H1 (cell line): Measurements from ENCODE around the gene PTCHD1. TPM values are rescaled to one million over a fixed set of nuclear protein-coding genes. Genes with fewer than 3 reads are reported as not detected.
A peak's percentile ranks its signal among the peaks of the same experiment; 100 is the strongest.

ENCODE experiments used
- CBX5 ChIP-seq: fragments of 300-800, 300-1000 bp; sonication (generic); IDR thresholded peaks from 2 replicates; pipeline ENCODE4 v1.7.1; 2016; ENCODE audit warnings: antibody characterized with exemption, low read length, low read depth
- FOSL1 ChIP-seq: IDR thresholded peaks from 2 replicates; pipeline ENCODE4 v1.6.1; 2011; ENCODE audit warnings: mild to moderate bottlenecking, low read depth, low read length, moderate library complexity; ENCODE audit not compliant: insufficient read depth
- MAFK ChIP-seq: IDR thresholded peaks from 2 replicates; pipeline ENCODE4 v1.6.1; 2012; ENCODE audit warnings: low read depth, mild to moderate bottlenecking, improper control_type of control experiment, low read length
- NANOG ChIP-seq: IDR thresholded peaks from 2 replicates; pipeline ENCODE4 v1.6.1; 2011; ENCODE audit warnings: low read length, low read depth, mild to moderate bottlenecking, inconsistent platforms; ENCODE audit not compliant: insufficient read depth, poor library complexity, severe bottlenecking
- SP1 ChIP-seq: IDR thresholded peaks from 2 replicates; pipeline ENCODE4 v1.6.1; 2011; ENCODE audit warnings: low read depth, low read length
- SP2 ChIP-seq: IDR thresholded peaks from 2 replicates; pipeline ENCODE4 v1.6.1; 2012; ENCODE audit warnings: mild to moderate bottlenecking, low read length, inconsistent platforms
- USF2 ChIP-seq: IDR thresholded peaks from 2 replicates; pipeline ENCODE4 v1.6.1; 2011; ENCODE audit warnings: low read length, improper control_type of control experiment
- polyA plus RNA-seq, 7 experiments: library from polyadenylated mRNA; depleted of rRNA in 3 of 7; stranded (reverse) in 5 of 7; unstranded in 2 of 7; fragments of >200 nt in 5 of 7; fragments of 200-250 nt in 2 of 7; gene quantifications; 1 replicate in 5 of 7; 2 replicates in 1 of 7; 4 replicates in 1 of 7; pipeline versions ENCODE4 v1.2.1 to v1.2.3, GENCODE V29; 2011 to 2013; ENCODE audit warnings: missing spikeins in 2 of 7, mixed read lengths in 2 of 7
- total RNA-seq: library from RNA; stranded (reverse); fragmentation: NEBNext Ultra II Directional; extraction: Animal tissue kit (Norgen Biotek cat#: 25700); gene quantifications from 2 replicates; pipeline ENCODE4 v1.2.1, GENCODE V29; 2021

PTCHD1 gene
- total and polyA plus RNA-seq, 2 of the 8 experiments (the other 6 are each of a cell fraction or from before 2014, with no cell fraction given) = 0.53 to 2.4 TPM

- TF ChIP-seq FOSL1 (no peak), USF2 (no peak), MAFK (no peak), CBX5 (no peak), SP2 (no peak), SP1 (no peak), NANOG (peak; percentile 56)
- TF ChIP-seq, all 59 proteins: peak for 4
These were observed 45.9 kb downstream of the PTCHD1 start (continued) for GRCh38 chrX:23380581-23380980.
